HepG2 (cell line): ENCODE results near the gene PIK3C3. TPM values are rescaled to one million over a fixed set of nuclear protein-coding genes. Genes with fewer than 3 reads are reported as not detected.

Source experiments
- DNMT1 ChIP-seq: sonication (generic); formaldehyde crosslinking; IDR thresholded peaks from 2 replicates; pipeline ENCODE4 v1.5.1; 2020; ENCODE audit warnings: mild to moderate bottlenecking, missing genetic modification reagents
- FOXK2 ChIP-seq: fragments of 450-650 bp; IDR thresholded peaks from 2 replicates; pipeline ENCODE4 v1.6.1; 2016
- HNF1A ChIP-seq, 2 experiments: sonication (generic) in 1 of 2; formaldehyde crosslinking in 1 of 2; IDR thresholded peaks; 2 replicates each; pipeline versions ENCODE4 v1.4.0 to v1.6.1; 2016 to 2020; ENCODE audit warnings: borderline replicate concordance in 1 of 2, low read depth in 1 of 2, mild to moderate bottlenecking in 1 of 2, missing genetic modification reagents in 1 of 2
- MXD3 ChIP-seq: IDR thresholded peaks from 2 replicates; pipeline ENCODE4 v1.6.1; 2016; ENCODE audit warnings: mild to moderate bottlenecking, missing biosample characterization, missing genetic modification reagents
- ZNF329 ChIP-seq: sonication (generic); formaldehyde crosslinking; IDR thresholded peaks from 2 replicates; pipeline ENCODE4 v1.9.0; 2021; ENCODE audit warnings: low read depth, mild to moderate bottlenecking, missing genetic modification reagents
- polyA plus RNA-seq, 8 experiments: library from polyadenylated mRNA; depleted of rRNA in 3 of 8; stranded (reverse) in 7 of 8; unstranded in 1 of 8; fragments of >200 nt; fragmentation: Illumina TruSeq in 4 of 8; extraction: Trizol in 4 of 8; gene quantifications; 2 replicates each; pipeline versions ENCODE4 v1.2.1 to v1.2.3, GENCODE V29; 2011 to 2016; ENCODE audit warnings: low read depth in 4 of 8, missing spikeins in 1 of 8, mixed read lengths in 1 of 8; ENCODE audit not compliant: insufficient read depth in 1 of 8
- total RNA-seq, 5 experiments: library from RNA; depleted of rRNA; stranded (reverse); fragments of >200 nt; fragmentation: Illumina TruSeq; extraction: Trizol; gene quantifications; 2 replicates each; pipeline ENCODE4 v1.2.3, GENCODE V29; 2016; ENCODE audit warnings: low read depth in 1 of 5
- TF ChIP-seq, protein P1 (sequence below): sonication (generic); formaldehyde crosslinking; IDR thresholded peaks from 2 replicates; pipeline ENCODE4 v1.5.0; 2020; ENCODE audit warnings: mild to moderate bottlenecking, missing genetic modification reagents

The PIK3C3 gene
- total and polyA plus RNA-seq, 2 of the 13 experiments (the other 11 are each of a cell fraction or from before 2014, with no cell fraction given): 42.8 to 46.4 TPM

- no peak for TF ChIP-seq MXD3
- no peak for TF ChIP-seq HNF1A (IDR thresholded peaks at IDR 0.05; ENCODE audit: low read depth)
- no peak for TF ChIP-seq HNF1A (CRISPR knock-in tag; IDR thresholded peaks at IDR 0.05; ENCODE audit: borderline replicate concordance)
- TF ChIP-seq ZNF329: no peak
- TF ChIP-seq FOXK2: no peak
- TF ChIP-seq, protein P1, sequence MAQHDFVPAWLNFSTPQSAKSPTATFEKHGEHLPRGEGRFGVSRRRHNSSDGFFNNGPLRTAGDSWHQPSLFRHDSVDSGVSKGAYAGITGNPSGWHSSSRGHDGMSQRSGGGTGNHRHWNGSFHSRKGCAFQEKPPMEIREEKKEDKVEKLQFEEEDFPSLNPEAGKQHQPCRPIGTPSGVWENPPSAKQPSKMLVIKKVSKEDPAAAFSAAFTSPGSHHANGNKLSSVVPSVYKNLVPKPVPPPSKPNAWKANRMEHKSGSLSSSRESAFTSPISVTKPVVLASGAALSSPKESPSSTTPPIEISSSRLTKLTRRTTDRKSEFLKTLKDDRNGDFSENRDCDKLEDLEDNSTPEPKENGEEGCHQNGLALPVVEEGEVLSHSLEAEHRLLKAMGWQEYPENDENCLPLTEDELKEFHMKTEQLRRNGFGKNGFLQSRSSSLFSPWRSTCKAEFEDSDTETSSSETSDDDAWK (CRISPR knock-in tag): no peak
- no peak for TF ChIP-seq DNMT1 (CRISPR knock-in tag)
Observed at GRCh38 chr18:42107287-42107686, 152.3 kb downstream of the PIK3C3 start (continued).
